Suprapubic skin (tissue), 3 donors: ENCODE data around the gene COA8.
"Not testable (repeated sequence)": the region's sequence is repeated elsewhere in the genome, so short reads cannot be mapped to it uniquely, and the experiment has no call there.

Experiments used
- CTCF ChIP-seq, 2 donors: fragments of 200-600 bp in 1 of 2; fragments of 450-650 bp in 1 of 2; sonication (generic) in 1 of 2; IDR thresholded peaks; one replicate each; pipeline ENCODE4 v1.5.1; 2016 to 2019; ENCODE audit warnings: antibody characterized with exemption in 2 of 2, mild to moderate bottlenecking in 1 of 2, moderate library complexity in 1 of 2
- EP300 ChIP-seq: sonication (generic); formaldehyde crosslinking; IDR thresholded peaks from one replicate; pipeline ENCODE4 v1.6.1; 2017; ENCODE audit warnings: antibody characterized with exemption

GRCh38 chr14:103525430-103526246 is 37.1 kb upstream of the COA8 start:
- not testable (repeated sequence) for TF ChIP-seq CTCF (IDR thresholded peaks at IDR 0.05); EP300
